Measurements from ENCODE around the gene PCF11.

PCF11 gene

GRCh38 chr11:83156144-83156995 is 561 bp upstream of the PCF11 start:
- DNase-seq (ENCODE audit: low spot score), result peak; percentile 100

GRCh38 chr11:83157594-83158356 is 844 bp downstream of the PCF11 start:
- peak; percentile 75 for DNase-seq (ENCODE audit: low spot score)

- no peak for DNase-seq (ENCODE audit: low spot score)
These were observed 1.4 kb downstream of the PCF11 start for GRCh38 chr11:83158357-83158786.

GRCh38 chr11:83158965-83159901 is 2.3 kb downstream of the PCF11 start:
- no peak for DNase-seq (ENCODE audit: low spot score)

GRCh38 chr11:83159902-83160865 is 3.3 kb downstream of the PCF11 start:
- no peak for DNase-seq (ENCODE audit: low spot score)

- no peak for DNase-seq (ENCODE audit: low spot score)
These were observed 4.8 kb downstream of the PCF11 start for GRCh38 chr11:83161610-83162199.

GRCh38 chr11:83162377-83162776 is 5.4 kb downstream of the PCF11 start:
- no peak for DNase-seq (ENCODE audit: low spot score)

GRCh38 chr11:83166193-83166866 is 9.4 kb downstream of the PCF11 start:
- no peak for DNase-seq (ENCODE audit: low spot score)

- DNase-seq (ENCODE audit: low spot score), result no peak
These were observed 11.8 kb downstream of the PCF11 start for GRCh38 chr11:83168756-83169155.

- no peak for DNase-seq (ENCODE audit: low spot score)
These were observed 13.9 kb downstream of the PCF11 start for GRCh38 chr11:83170865-83171264.

GRCh38 chr11:83172551-83172950 is 15.6 kb downstream of the PCF11 start:
- DNase-seq (ENCODE audit: low spot score), result no peak

GRCh38 chr11:83174008-83174407 is 17.1 kb downstream of the PCF11 start:
- no peak for DNase-seq (ENCODE audit: low spot score)

- no peak for DNase-seq (ENCODE audit: low spot score)
These were observed 18.9 kb downstream of the PCF11 start for GRCh38 chr11:83175815-83176214.

- DNase-seq (ENCODE audit: low spot score), result no peak
These were observed 24.9 kb downstream of the PCF11 start for GRCh38 chr11:83181815-83182214.

GRCh38 chr11:83185767-83186166 is 28.8 kb downstream of the PCF11 start:
- no peak for DNase-seq (ENCODE audit: low spot score)

GRCh38 chr11:83187465-83187864 is 30.5 kb downstream of the PCF11 start:
- no peak for DNase-seq (ENCODE audit: low spot score)

GRCh38 chr11:83191491-83191890 is 34.6 kb downstream of the PCF11 start:
- peak; percentile 5 for DNase-seq (ENCODE audit: low spot score)

- no peak for DNase-seq (ENCODE audit: low spot score)
These were observed 35.1 kb downstream of the PCF11 start for GRCh38 chr11:83191986-83192385.

GRCh38 chr11:83192606-83193245 is 35.8 kb downstream of the PCF11 start:
- DNase-seq (ENCODE audit: low spot score), result peak; percentile 7

Measured in putamen (tissue), 1 donor.